ENCODE measurements around the gene SPECC1.

DNA sequence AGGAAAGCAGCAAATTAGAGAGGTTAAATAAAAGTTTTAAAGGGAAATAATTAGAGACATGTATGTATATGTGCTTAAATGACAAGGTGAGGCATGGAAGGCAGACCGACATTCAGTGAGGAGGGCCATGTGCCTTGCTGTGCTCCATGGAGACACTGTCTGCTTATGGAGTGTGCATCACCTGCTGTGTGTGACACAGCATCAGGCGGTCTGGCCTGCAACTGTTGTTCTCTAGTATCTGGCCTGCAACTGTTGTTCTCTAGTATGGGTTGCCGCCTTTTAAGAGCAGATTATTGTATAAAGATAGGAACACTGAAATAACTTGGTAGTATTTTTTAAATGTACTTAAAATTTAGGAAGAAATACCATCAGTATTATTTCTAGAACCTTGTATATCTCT lies 233.1 kb downstream of the SPECC1 start:
- TF ChIP-seq POLR2A (IDR thresholded peaks at IDR 0.05), result no peak
- no peak for TF ChIP-seq CTCF (IDR thresholded peaks at IDR 0.05)
- TF ChIP-seq POLR2AphosphoS5 (IDR thresholded peaks at IDR 0.05), result no peak
- TF ChIP-seq EP300 (IDR thresholded peaks at IDR 0.05), result no peak

All from sigmoid colon (tissue), 4 donors.